CD14-positive monocyte (primary cell): Measurements from ENCODE around the gene FGF14. TPM values are rescaled to one million over a fixed set of nuclear protein-coding genes. Genes with fewer than 3 reads are reported as not detected.

Experiments used
- DNase-seq, 3 donors: peaks; one replicate each; pipeline ENCODE4 v3.0.0-alpha.2; 2011 to 2022
- H2AFZ ChIP-seq: 2 replicates; pipeline ENCODE4 v1.6.0; 2012; ENCODE audit warnings: mild to moderate bottlenecking, low read depth, low read length, inconsistent platforms; ENCODE audit not compliant: insufficient read depth, poor library complexity, severe bottlenecking
- H3K27ac ChIP-seq, 2 donors: 1 replicate in 1 of 2; 2 replicates in 1 of 2; pipeline ENCODE4 v1.5.1; 2012 to 2013; ENCODE audit warnings: low read length in 2 of 2, control low read depth in 1 of 2, inconsistent platforms in 1 of 2, low read depth in 1 of 2, mild to moderate bottlenecking in 1 of 2
- H3K27me3 ChIP-seq, 2 donors: one replicate each; pipeline versions ENCODE4 v1.6.0 to v1.6.1; 2011 to 2013; ENCODE audit warnings: low read length in 2 of 2; ENCODE audit not compliant: control insufficient read depth in 2 of 2, insufficient read depth in 2 of 2
- H3K36me3 ChIP-seq, 2 donors: replicated peaks in 1 of 2; 1 replicate in 1 of 2; 2 replicates in 1 of 2; pipeline versions ENCODE4 v1.5.1 to v1.6.1; 2012 to 2013; ENCODE audit warnings: low read length in 2 of 2, control low read depth in 1 of 2, inconsistent platforms in 1 of 2, mild to moderate bottlenecking in 1 of 2; ENCODE audit not compliant: insufficient read depth in 2 of 2, control insufficient read depth in 1 of 2
- H3K4me1 ChIP-seq, 2 donors: 1 replicate in 1 of 2; 2 replicates in 1 of 2; pipeline versions ENCODE4 v1.5.1 to v1.6.1; 2012 to 2013; ENCODE audit warnings: low read length in 2 of 2, control low read depth in 1 of 2, inconsistent platforms in 1 of 2, mild to moderate bottlenecking in 1 of 2, moderate library complexity in 1 of 2; ENCODE audit not compliant: insufficient read depth in 2 of 2, control insufficient read depth in 1 of 2
- H3K4me2 ChIP-seq: replicated peaks from 2 replicates; pipeline ENCODE3; 2012; ENCODE audit warnings: low read length, moderate library complexity, mild to moderate bottlenecking; ENCODE audit not compliant: poor library complexity, severe bottlenecking; ENCODE audit errors: extremely low read depth
- H3K4me3 ChIP-seq, 3 experiments: fragments of 200-600 bp in 1 of 3; sonication (generic) in 1 of 3; replicated peaks in 1 of 3; 1 replicate in 2 of 3; 2 replicates in 1 of 3; pipeline ENCODE4 v1.5.1; 2011 to 2013; ENCODE audit warnings: low read length in 3 of 3, mild to moderate bottlenecking in 3 of 3, control low read depth in 2 of 3, low read depth in 2 of 3, inconsistent platforms in 1 of 3, moderate library complexity in 1 of 3
- H3K79me2 ChIP-seq: 2 replicates; pipeline ENCODE4 v1.6.0; 2012; ENCODE audit warnings: mild to moderate bottlenecking, control low read depth, inconsistent platforms, low read length, moderate library complexity; ENCODE audit not compliant: insufficient read depth
- H3K9ac ChIP-seq: 2 replicates; pipeline ENCODE4 v1.6.0; 2017; ENCODE audit warnings: low read length, mild to moderate bottlenecking; ENCODE audit not compliant: insufficient read depth, poor library complexity, severe bottlenecking
- H3K9me3 ChIP-seq, 2 donors: replicated peaks in 1 of 2; 1 replicate in 1 of 2; 2 replicates in 1 of 2; pipeline versions ENCODE4 v1.5.1 to v1.6.1; 2012 to 2013; ENCODE audit warnings: low read length in 2 of 2, control low read depth in 1 of 2; ENCODE audit not compliant: control insufficient read depth in 1 of 2, insufficient read depth in 1 of 2
- H4K20me1 ChIP-seq: 2 replicates; pipeline ENCODE4 v1.6.0; 2012; ENCODE audit warnings: mild to moderate bottlenecking, low read length, control low read depth, moderate library complexity; ENCODE audit not compliant: insufficient read depth
- H3K27ac Mint-ChIP-seq, 7 donors: one replicate each; pipeline ENCODE4 v1.8.0; 2020; ENCODE audit warnings: mild to moderate bottlenecking in 7 of 7, mixed read lengths in 7 of 7, moderate library complexity in 6 of 7, inconsistent platforms in 2 of 7
- H3K27me3 Mint-ChIP-seq, 3 donors: one replicate each; pipeline ENCODE4 v1.8.0; 2021 to 2022; ENCODE audit warnings: low read depth in 3 of 3, mild to moderate bottlenecking in 3 of 3, mixed read lengths in 3 of 3, moderate library complexity in 3 of 3, inconsistent platforms in 1 of 3
- H3K36me3 Mint-ChIP-seq, 2 donors: one replicate each; pipeline ENCODE4 v1.8.0; 2020; ENCODE audit warnings: mixed read lengths in 2 of 2, inconsistent platforms in 1 of 2, mild to moderate bottlenecking in 1 of 2
- H3K4me1 Mint-ChIP-seq: one replicate; pipeline ENCODE4 v1.8.0; 2020; ENCODE audit warnings: mild to moderate bottlenecking, mixed read lengths
- H3K4me3 Mint-ChIP-seq, 2 donors: one replicate each; pipeline ENCODE4 v1.8.0; 2020; ENCODE audit warnings: mild to moderate bottlenecking in 2 of 2, mixed read lengths in 2 of 2, moderate library complexity in 1 of 2
- H3K9me3 Mint-ChIP-seq, 7 donors: one replicate each; pipeline ENCODE4 v1.8.0; 2020 to 2022; ENCODE audit warnings: mixed read lengths in 7 of 7, mild to moderate bottlenecking in 6 of 7, moderate library complexity in 6 of 7, inconsistent platforms in 2 of 7
- WGBS: methylation state at CpG from one replicate; pipeline ENCODE4 v1.1.5; 2013; ENCODE audit warnings: missing lambda C conversion rate; ENCODE audit not compliant: insufficient coverage; 5-methylcytosine and 5-hydroxymethylcytosine counted together
- intact Hi-C, 2 donors: fragments of 100-400 bp; cut with micrococcal nuclease; formaldehyde crosslinking; loops; one replicate each; pipeline versions ENCODE4 v1.15.0 to v1.15.1; 2023
- polyA plus RNA-seq, 3 donors: library from polyadenylated mRNA; depleted of rRNA in 1 of 3; unstranded in 2 of 3; stranded (reverse) in 1 of 3; fragments of 300-500 nt in 2 of 3; fragments of >200 nt in 1 of 3; fragmentation: Illumina TruSeq in 2 of 3; gene quantifications; 1 replicate in 2 of 3; 2 replicates in 1 of 3; pipeline ENCODE4 v1.2.3, GENCODE V29; 2012 to 2021
- TF ChIP-seq, protein P1 (sequence below): fragments of 200-600 bp; IDR thresholded peaks from one replicate; pipeline ENCODE4 v1.8.0; 2022; ENCODE audit warnings: antibody characterized with exemption, mild to moderate bottlenecking

The FGF14 gene
- polyA plus RNA-seq, 3 donors = not detected

DNA sequence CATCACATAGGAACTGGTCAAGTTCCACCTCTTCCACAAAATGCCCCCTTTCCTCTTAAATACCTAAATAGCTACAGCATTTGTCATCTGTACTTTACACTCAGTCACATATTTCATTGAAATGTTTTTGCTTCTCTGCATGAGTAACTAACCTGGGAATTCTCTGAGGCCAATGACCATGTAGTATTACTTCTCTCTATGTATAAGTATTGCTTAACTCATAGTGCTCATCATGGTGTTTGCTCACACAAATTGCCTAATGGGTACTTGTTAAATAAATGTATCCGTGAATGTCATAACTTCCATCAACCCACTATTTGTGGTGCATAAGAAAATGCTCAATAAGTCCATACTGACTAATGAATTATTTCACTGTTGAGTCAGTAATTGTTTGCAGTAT, 115.5 kb downstream of the FGF14 start:
- no peak overlapping the region for H3K27ac Mint-ChIP-seq

DNA sequence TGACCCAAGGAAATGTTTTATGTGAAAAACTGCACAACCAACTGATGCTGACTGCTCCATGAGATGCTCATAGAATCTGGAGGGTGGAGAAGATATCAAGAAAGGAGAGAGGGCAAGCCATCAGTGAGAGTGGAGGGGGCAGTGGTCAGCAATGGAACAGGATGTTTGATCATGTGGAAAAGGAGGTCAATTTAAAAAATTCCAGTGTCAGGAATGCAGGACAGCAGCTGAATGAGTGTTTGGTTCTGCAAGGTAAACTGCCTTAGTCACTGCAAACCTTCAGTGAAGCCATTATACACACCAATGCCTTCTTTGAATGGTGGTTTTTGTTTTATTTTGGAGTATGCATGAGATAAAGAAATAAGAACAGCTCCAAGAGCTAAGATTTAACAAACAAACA, 121.5 kb downstream of the FGF14 start:
- Histone ChIP-seq H3K4me1 (no peaks in the 10 kb centered on the region), H3K9ac (no peak overlapping the region), H3K4me2 (no peak overlapping the region), H3K9me3 (no peaks in the 10 kb centered on the region), H4K20me1 (no peaks in the 10 kb centered on the region), H3K27ac (no peak overlapping the region), H2AFZ (no peak overlapping the region), H3K36me3 (no peaks in the 10 kb centered on the region), H3K27me3 (no peaks in the 10 kb centered on the region), H3K4me3 (no peak overlapping the region), H3K79me2 (no peaks in the 10 kb centered on the region)
- Mint-ChIP-seq H3K9me3 (peaks cover 0 to 3% (median 0%) of the 10 kb centered on the region in 7 donors), H3K27me3 (no peaks in the 10 kb centered on the region), H3K36me3 (no peaks in the 10 kb centered on the region), H3K4me3 (no peak overlapping the region), H3K27ac (no peak overlapping the region), H3K4me1 (no peaks in the 10 kb centered on the region)
- TF ChIP-seq, protein P1, sequence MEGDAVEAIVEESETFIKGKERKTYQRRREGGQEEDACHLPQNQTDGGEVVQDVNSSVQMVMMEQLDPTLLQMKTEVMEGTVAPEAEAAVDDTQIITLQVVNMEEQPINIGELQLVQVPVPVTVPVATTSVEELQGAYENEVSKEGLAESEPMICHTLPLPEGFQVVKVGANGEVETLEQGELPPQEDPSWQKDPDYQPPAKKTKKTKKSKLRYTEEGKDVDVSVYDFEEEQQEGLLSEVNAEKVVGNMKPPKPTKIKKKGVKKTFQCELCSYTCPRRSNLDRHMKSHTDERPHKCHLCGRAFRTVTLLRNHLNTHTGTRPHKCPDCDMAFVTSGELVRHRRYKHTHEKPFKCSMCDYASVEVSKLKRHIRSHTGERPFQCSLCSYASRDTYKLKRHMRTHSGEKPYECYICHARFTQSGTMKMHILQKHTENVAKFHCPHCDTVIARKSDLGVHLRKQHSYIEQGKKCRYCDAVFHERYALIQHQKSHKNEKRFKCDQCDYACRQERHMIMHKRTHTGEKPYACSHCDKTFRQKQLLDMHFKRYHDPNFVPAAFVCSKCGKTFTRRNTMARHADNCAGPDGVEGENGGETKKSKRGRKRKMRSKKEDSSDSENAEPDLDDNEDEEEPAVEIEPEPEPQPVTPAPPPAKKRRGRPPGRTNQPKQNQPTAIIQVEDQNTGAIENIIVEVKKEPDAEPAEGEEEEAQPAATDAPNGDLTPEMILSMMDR = no peak
- intact Hi-C loops = no loop called here
- DNase-seq = no peak

More for the DNA sequence above, 115.5 kb downstream of the FGF14 start:
- DNase-seq = no peak
- H3K36me3 Mint-ChIP-seq = no peaks in the 10 kb centered on the region
- no peaks in the 10 kb centered on the region for H4K20me1 ChIP-seq
- H2AFZ ChIP-seq = no peak overlapping the region
- no peaks in the 10 kb centered on the region for H3K27me3 ChIP-seq
- no peaks in the 10 kb centered on the region for H3K4me1 ChIP-seq
- H3K79me2 ChIP-seq = no peaks in the 10 kb centered on the region
- no peaks in the 10 kb centered on the region for H3K27me3 Mint-ChIP-seq
- TF ChIP-seq, protein P1 = no peak
- no CpG with 5 or more reads among the region's 1 CpG for WGBS
- no peaks in the 10 kb centered on the region for H3K36me3 ChIP-seq
- no peaks in the 10 kb centered on the region for H3K4me1 Mint-ChIP-seq
- H3K9me3 Mint-ChIP-seq = peaks cover 0 to 5% (median 2%) of the 10 kb centered on the region in 7 donors
- no peak overlapping the region for H3K9ac ChIP-seq
- no peak overlapping the region for H3K27ac ChIP-seq
- intact Hi-C loops = no loop called here
- H3K4me3 ChIP-seq = no peak overlapping the region
- H3K4me3 Mint-ChIP-seq = no peak overlapping the region
- no peaks in the 10 kb centered on the region for H3K9me3 ChIP-seq
- H3K4me2 ChIP-seq = no peak overlapping the region
